ENCODE data around the gene MAP4K1. TPM values are rescaled to one million over a fixed set of nuclear protein-coding genes. Genes with fewer than 3 reads are reported as not detected.

MAP4K1 gene
- polyA plus RNA-seq, 2 of the 4 experiments (the other 2 are of a cell fraction): 1.2 to 2.6 TPM

DNA sequence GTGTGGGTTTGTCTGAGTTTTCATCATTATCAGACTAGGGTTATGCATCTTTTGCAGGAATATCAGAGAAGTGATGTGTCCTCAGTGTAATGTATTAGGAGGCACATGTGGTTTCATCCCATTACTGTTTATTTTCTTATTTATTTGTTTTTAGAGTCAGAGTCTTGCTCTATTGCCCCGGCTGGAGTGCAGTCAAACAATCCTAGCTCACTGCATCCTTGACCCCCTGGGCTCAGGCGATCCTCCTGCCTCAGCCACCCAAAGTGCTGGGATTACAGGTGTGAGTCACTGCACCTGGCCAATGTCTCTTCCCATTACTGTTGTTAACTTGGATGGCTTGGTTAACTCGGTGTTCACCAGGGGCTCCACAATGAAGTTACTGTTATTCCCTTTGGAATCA lies 67.4 kb downstream of the MAP4K1 start:
- TF ChIP-seq JUNB (IDR thresholded peaks at IDR 0.05) (no peak), CEBPB (IDR thresholded peaks at IDR 0.05) (no peak), CBX2 (IDR thresholded peaks at IDR 0.05; ENCODE audit: borderline replicate concordance, low read depth) (no peak), MYC (IDR thresholded peaks at IDR 0.05; ENCODE audit: borderline replicate concordance, low read length) (no peak), FOXS1 (CRISPR knock-in tag; IDR thresholded peaks at IDR 0.05) (no peak), BHLHE40 (IDR thresholded peaks at IDR 0.05; ENCODE audit: low read depth, low read length) (no peak), MAZ (IDR thresholded peaks at IDR 0.05; ENCODE audit: borderline replicate concordance, low read depth, low read length) (no peak), RCOR1 (IDR thresholded peaks at IDR 0.05; ENCODE audit: low read depth, low read length) (no peak)
- TF ChIP-seq, protein P1, sequence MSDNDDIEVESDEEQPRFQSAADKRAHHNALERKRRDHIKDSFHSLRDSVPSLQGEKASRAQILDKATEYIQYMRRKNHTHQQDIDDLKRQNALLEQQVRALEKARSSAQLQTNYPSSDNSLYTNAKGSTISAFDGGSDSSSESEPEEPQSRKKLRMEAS (IDR thresholded peaks at IDR 0.05): no peak
- TF ChIP-seq, protein P2, sequence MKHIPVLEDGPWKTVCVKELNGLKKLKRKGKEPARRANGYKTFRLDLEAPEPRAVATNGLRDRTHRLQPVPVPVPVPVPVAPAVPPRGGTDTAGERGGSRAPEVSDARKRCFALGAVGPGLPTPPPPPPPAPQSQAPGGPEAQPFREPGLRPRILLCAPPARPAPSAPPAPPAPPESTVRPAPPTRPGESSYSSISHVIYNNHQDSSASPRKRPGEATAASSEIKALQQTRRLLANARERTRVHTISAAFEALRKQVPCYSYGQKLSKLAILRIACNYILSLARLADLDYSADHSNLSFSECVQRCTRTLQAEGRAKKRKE (CRISPR knock-in tag; IDR thresholded peaks at IDR 0.05; ENCODE audit: low read depth): no peak
- CTCF ChIA-PET: interaction anchor here (1.0 to 2.5 kb wide), 5 partner anchors 17 to 380 kb away, joined by 3 to 15 read pairs (median 5); partner anchors contain the start of genes FAM98C, MRPS12 and SARS2
- ATAC-seq (no peak), FAIRE-seq (no peak), DNase-seq (ENCODE audit: low read depth in 1 of 2, low spot score in 1 of 2) (no peak)
- POLR2A ChIA-PET: no interaction called here
- Histone ChIP-seq H3K9me3 (no peaks in the 10 kb centered on the region), H3K4me3 (no peak overlapping the region), H3K4me1 (no peaks in the 10 kb centered on the region), H3K4me2 (no peak overlapping the region), H3K27ac (no peak overlapping the region)
- 17% methylated on average over 3 of the region's 3 CpGs for WGBS (ENCODE audit: missing lambda C conversion rate)

DNA sequence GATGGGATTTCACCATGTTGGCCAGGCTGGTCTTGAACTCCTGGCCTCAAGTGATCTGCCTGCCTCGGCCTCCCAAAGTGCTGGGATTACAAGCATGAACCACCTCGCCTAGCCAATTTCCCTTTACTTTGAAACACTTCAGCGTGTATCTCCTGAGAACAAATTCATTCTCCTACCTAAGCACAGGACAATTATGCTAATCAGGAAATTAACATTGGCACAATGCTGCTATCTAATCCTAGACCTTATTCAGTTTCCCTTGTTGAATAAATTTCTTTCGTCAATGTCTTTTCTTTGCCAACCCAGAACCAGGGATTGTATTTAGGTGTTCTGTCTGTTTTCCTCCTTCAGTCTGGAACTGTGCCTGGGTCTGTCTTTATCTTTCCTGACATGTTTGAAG lies 67.8 kb downstream of the MAP4K1 start:
- H3K4me2 ChIP-seq: no peak overlapping the region
- ATAC-seq: no peak
- no peak for TF ChIP-seq ZSCAN20 (CRISPR knock-in tag; IDR thresholded peaks at IDR 0.05)
- TF ChIP-seq POLR2A (IDR thresholded peaks at IDR 0.05; ENCODE audit: low read length): no peak
- TF ChIP-seq SMC3 (IDR thresholded peaks at IDR 0.05): no peak
- no peak for TF ChIP-seq MAFK (IDR thresholded peaks at IDR 0.05; ENCODE audit: partially characterized antibody)
- no peak for TF ChIP-seq HOXA7 (CRISPR knock-in tag; IDR thresholded peaks at IDR 0.05)
- no peak for TF ChIP-seq NFE2L2 (conservative IDR thresholded peaks at IDR 0.05; ENCODE audit: low read length)
- no peak for TF ChIP-seq RAD21 (conservative IDR thresholded peaks at IDR 0.05 in 1 of 2, IDR thresholded peaks at IDR 0.05 in 1 of 2)
- TF ChIP-seq, protein P3, sequence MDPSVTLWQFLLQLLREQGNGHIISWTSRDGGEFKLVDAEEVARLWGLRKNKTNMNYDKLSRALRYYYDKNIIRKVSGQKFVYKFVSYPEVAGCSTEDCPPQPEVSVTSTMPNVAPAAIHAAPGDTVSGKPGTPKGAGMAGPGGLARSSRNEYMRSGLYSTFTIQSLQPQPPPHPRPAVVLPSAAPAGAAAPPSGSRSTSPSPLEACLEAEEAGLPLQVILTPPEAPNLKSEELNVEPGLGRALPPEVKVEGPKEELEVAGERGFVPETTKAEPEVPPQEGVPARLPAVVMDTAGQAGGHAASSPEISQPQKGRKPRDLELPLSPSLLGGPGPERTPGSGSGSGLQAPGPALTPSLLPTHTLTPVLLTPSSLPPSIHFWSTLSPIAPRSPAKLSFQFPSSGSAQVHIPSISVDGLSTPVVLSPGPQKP (IDR thresholded peaks at IDR 0.05; ENCODE audit: low read depth, low read length): no peak
- no peak for TF ChIP-seq EHF (CRISPR knock-in tag; IDR thresholded peaks at IDR 0.05)
- TF ChIP-seq CHD4 (IDR thresholded peaks at IDR 0.05; ENCODE audit: borderline replicate concordance): no peak
- TF ChIP-seq, protein P4, sequence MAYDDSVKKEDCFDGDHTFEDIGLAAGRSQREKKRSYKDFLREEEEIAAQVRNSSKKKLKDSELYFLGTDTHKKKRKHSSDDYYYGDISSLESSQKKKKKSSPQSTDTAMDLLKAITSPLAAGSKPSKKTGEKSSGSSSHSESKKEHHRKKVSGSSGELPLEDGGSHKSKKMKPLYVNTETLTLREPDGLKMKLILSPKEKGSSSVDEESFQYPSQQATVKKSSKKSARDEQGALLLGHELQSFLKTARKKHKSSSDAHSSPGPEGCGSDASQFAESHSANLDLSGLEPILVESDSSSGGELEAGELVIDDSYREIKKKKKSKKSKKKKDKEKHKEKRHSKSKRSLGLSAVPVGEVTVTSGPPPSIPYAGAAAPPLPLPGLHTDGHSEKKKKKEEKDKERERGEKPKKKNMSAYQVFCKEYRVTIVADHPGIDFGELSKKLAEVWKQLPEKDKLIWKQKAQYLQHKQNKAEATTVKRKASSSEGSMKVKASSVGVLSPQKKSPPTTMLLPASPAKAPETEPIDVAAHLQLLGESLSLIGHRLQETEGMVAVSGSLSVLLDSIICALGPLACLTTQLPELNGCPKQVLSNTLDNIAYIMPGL (CRISPR knock-in tag; IDR thresholded peaks at IDR 0.05; ENCODE audit: borderline replicate concordance): no peak
- TF ChIP-seq, protein P5, sequence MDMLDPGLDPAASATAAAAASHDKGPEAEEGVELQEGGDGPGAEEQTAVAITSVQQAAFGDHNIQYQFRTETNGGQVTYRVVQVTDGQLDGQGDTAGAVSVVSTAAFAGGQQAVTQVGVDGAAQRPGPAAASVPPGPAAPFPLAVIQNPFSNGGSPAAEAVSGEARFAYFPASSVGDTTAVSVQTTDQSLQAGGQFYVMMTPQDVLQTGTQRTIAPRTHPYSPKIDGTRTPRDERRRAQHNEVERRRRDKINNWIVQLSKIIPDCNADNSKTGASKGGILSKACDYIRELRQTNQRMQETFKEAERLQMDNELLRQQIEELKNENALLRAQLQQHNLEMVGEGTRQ (IDR thresholded peaks at IDR 0.05): no peak
- no peak for TF ChIP-seq HEYL (CRISPR knock-in tag; IDR thresholded peaks at IDR 0.05)
- TF ChIP-seq JUN (IDR thresholded peaks at IDR 0.05): no peak
- no peak for TF ChIP-seq ESRRA (IDR thresholded peaks at IDR 0.05; ENCODE audit: borderline replicate concordance, low read length)
- TF ChIP-seq, protein P6, sequence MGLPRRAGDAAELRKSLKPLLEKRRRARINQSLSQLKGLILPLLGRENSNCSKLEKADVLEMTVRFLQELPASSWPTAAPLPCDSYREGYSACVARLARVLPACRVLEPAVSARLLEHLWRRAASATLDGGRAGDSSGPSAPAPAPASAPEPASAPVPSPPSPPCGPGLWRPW (IDR thresholded peaks at IDR 0.05): no peak
- TF ChIP-seq, protein P7, sequence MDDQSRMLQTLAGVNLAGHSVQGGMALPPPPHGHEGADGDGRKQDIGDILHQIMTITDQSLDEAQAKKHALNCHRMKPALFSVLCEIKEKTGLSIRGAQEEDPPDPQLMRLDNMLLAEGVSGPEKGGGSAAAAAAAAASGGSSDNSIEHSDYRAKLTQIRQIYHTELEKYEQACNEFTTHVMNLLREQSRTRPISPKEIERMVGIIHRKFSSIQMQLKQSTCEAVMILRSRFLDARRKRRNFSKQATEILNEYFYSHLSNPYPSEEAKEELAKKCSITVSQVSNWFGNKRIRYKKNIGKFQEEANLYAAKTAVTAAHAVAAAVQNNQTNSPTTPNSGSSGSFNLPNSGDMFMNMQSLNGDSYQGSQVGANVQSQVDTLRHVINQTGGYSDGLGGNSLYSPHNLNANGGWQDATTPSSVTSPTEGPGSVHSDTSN (IDR thresholded peaks at IDR 0.05): no peak
- H3K27ac ChIP-seq: no peak overlapping the region
- 59% methylated on average over 4 of the region's 4 CpGs for WGBS (ENCODE audit: missing lambda C conversion rate)
- no peak for DNase-seq (ENCODE audit: low read depth in 1 of 2, low spot score in 1 of 2)
- CTCF ChIA-PET: interaction anchor here (1.0 to 6.4 kb wide), 3 partner anchors 32 to 380 kb away, joined by 3 to 149 read pairs (median 5); no protein-coding TSS in a partner anchor
- H3K9me3 ChIP-seq: no peaks in the 10 kb centered on the region
- FAIRE-seq: peak; percentile 92
- POLR2A ChIA-PET: no interaction called here
- no peak overlapping the region for H3K4me3 ChIP-seq
- H3K4me1 ChIP-seq: peaks cover 1% of the 10 kb centered on the region
